GM12801 (cell line): ENCODE measurements around the gene CEP131.

ENCODE experiments used
- CTCF ChIP-seq: IDR thresholded peaks from one replicate; pipeline ENCODE4 v1.5.1; 2011; ENCODE audit warnings: control low read depth; ENCODE audit not compliant: insufficient read length; ENCODE audit errors: extremely low read depth

The CEP131 gene

GRCh38 chr17:81178136-81179091 lies 44.4 kb downstream of the CEP131 start:
- no peak for TF ChIP-seq CTCF

- no peak for TF ChIP-seq CTCF
Measured at GRCh38 chr17:81176666-81177065, 46.1 kb downstream of the CEP131 start.

GRCh38 chr17:81173762-81174155 lies 49.0 kb downstream of the CEP131 start:
- TF ChIP-seq CTCF = no peak

GRCh38 chr17:81173052-81173761 lies 49.6 kb downstream of the CEP131 start:
- TF ChIP-seq CTCF = no peak

- no peak for TF ChIP-seq CTCF
Measured at GRCh38 chr17:81171941-81172340, 50.8 kb downstream of the CEP131 start.

- TF ChIP-seq CTCF = no peak
Measured at GRCh38 chr17:81170727-81171494, 51.9 kb downstream of the CEP131 start.

- no peak for TF ChIP-seq CTCF
Measured at GRCh38 chr17:81169870-81170309, 52.9 kb downstream of the CEP131 start.
